RCC 7860 (cell line): Measurements from ENCODE around the gene ADCY2.

Source experiments
- DNase-seq: peaks from one replicate; pipeline ENCODE4 v3.0.0-alpha.2; 2015; ENCODE audit warnings: low spot score
- FAIRE-seq: peaks from 2 replicates; lab custom pipeline; 2012; peaks lifted over from hg19 to GRCh38; lab: Jason Lieb, UNC

The ADCY2 gene

GRCh38 chr5:7813576-7813975 lies 417.6 kb downstream of the ADCY2 start:
- DNase-seq (no peak), FAIRE-seq (no peak)

GRCh38 chr5:7814816-7815215 lies 418.9 kb downstream of the ADCY2 start:
- no peak for FAIRE-seq
- no peak for DNase-seq

- DNase-seq (peak; percentile 61), FAIRE-seq (no peak)
Measured at GRCh38 chr5:7815892-7816534, 420.1 kb downstream of the ADCY2 start.

GRCh38 chr5:7816535-7816901 lies 420.6 kb downstream of the ADCY2 start:
- no peak for FAIRE-seq

GRCh38 chr5:7822449-7822848 lies 426.5 kb downstream of the ADCY2 start:
- FAIRE-seq (no peak), DNase-seq (no peak)

More at GRCh38 chr5:7816535-7816901, 420.6 kb downstream of the ADCY2 start:
- DNase-seq = no peak

- DNase-seq (no peak), FAIRE-seq (no peak)
Measured at GRCh38 chr5:7823594-7823993, 427.7 kb downstream of the ADCY2 start.

GRCh38 chr5:7824995-7825394 lies 429.1 kb downstream of the ADCY2 start:
- DNase-seq (no peak), FAIRE-seq (no peak)

- DNase-seq (no peak), FAIRE-seq (no peak)
Measured at GRCh38 chr5:7825630-7826029, 429.7 kb downstream of the ADCY2 start.

GRCh38 chr5:7827610-7828009 lies 431.7 kb downstream of the ADCY2 start:
- FAIRE-seq (no peak), DNase-seq (no peak)

- FAIRE-seq = no peak
- no peak for DNase-seq
Measured at GRCh38 chr5:7828269-7828668, 432.3 kb downstream of the ADCY2 start.

GRCh38 chr5:7834982-7835381 lies 439.0 kb downstream of the ADCY2 start:
- FAIRE-seq = no peak

GRCh38 chr5:7837403-7837802 lies 441.5 kb downstream of the ADCY2 start:
- DNase-seq = peak; percentile 71
- FAIRE-seq = peak; percentile 94

More at GRCh38 chr5:7834982-7835381, 439.0 kb downstream of the ADCY2 start:
- no peak for DNase-seq

GRCh38 chr5:7842531-7842930 lies 446.6 kb downstream of the ADCY2 start:
- no peak for DNase-seq
- no peak for FAIRE-seq

- FAIRE-seq (no peak), DNase-seq (no peak)
Measured at GRCh38 chr5:7844901-7845300, 449.0 kb downstream of the ADCY2 start.

GRCh38 chr5:7845557-7845956 lies 449.6 kb downstream of the ADCY2 start:
- FAIRE-seq (no peak), DNase-seq (no peak)

GRCh38 chr5:7846327-7846726 lies 450.4 kb downstream of the ADCY2 start:
- FAIRE-seq = no peak
- DNase-seq = no peak

GRCh38 chr5:7848296-7848695 lies 452.4 kb downstream of the ADCY2 start:
- no peak for DNase-seq
- FAIRE-seq = no peak

GRCh38 chr5:7849681-7850394 lies 453.9 kb downstream of the ADCY2 start:
- DNase-seq (no peak), FAIRE-seq (no peak)

GRCh38 chr5:7850395-7851239 lies 454.7 kb downstream of the ADCY2 start, which contains the start of gene CFAP90:
Gene CFAP90 (minus strand): TSS chr5:7851133. CDS start chr5:7851021, 112 bp downstream.
- no peak for DNase-seq
- FAIRE-seq = no peak

GRCh38 chr5:7851240-7851592 lies 455.3 kb downstream of the ADCY2 start:
- FAIRE-seq = no peak
- no peak for DNase-seq

GRCh38 chr5:7851617-7852289 lies 455.8 kb downstream of the ADCY2 start:
- FAIRE-seq (no peak), DNase-seq (no peak)
